ENCODE data around the gene FYCO1.

GRCh38 chr3:45884368-45885201, 111.0 kb downstream of the FYCO1 start:
- TF ChIP-seq, protein P1, sequence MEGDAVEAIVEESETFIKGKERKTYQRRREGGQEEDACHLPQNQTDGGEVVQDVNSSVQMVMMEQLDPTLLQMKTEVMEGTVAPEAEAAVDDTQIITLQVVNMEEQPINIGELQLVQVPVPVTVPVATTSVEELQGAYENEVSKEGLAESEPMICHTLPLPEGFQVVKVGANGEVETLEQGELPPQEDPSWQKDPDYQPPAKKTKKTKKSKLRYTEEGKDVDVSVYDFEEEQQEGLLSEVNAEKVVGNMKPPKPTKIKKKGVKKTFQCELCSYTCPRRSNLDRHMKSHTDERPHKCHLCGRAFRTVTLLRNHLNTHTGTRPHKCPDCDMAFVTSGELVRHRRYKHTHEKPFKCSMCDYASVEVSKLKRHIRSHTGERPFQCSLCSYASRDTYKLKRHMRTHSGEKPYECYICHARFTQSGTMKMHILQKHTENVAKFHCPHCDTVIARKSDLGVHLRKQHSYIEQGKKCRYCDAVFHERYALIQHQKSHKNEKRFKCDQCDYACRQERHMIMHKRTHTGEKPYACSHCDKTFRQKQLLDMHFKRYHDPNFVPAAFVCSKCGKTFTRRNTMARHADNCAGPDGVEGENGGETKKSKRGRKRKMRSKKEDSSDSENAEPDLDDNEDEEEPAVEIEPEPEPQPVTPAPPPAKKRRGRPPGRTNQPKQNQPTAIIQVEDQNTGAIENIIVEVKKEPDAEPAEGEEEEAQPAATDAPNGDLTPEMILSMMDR (IDR thresholded peaks at IDR 0.05 in 8 of 11, conservative IDR thresholded peaks at IDR 0.05 in 3 of 11): no peak
- no peak for TF ChIP-seq POLR2A (IDR thresholded peaks at IDR 0.05)
